Parietal lobe (tissue), 1 donor: Measurements from ENCODE around the gene PLEKHO2. TPM values are rescaled to one million over a fixed set of nuclear protein-coding genes. Genes with fewer than 3 reads are reported as not detected.

Experiments
- total RNA-seq: library from RNA; depleted of rRNA; stranded (reverse); fragments of >200 nt; gene quantifications from one replicate; pipeline ENCODE4 v1.2.3, GENCODE V29; 2014

The PLEKHO2 gene
- 6.3 TPM for total RNA-seq

GRCh38 chr15:64841344-64842095 is at the start of gene PLEKHO2:
Gene PLEKHO2, plus strand, starts transcription at chr15:64841915. Its CDS starts 102 bp downstream, at chr15:64842017.

GRCh38 chr15:64825431-64826294 is 16.1 kb upstream of the PLEKHO2 start, which contains the start of gene PIF1:
Gene PIF1, minus strand, starts transcription at chr15:64825647. Its CDS starts 1,312 bp downstream, at chr15:64824335.

GRCh38 chr15:64911311-64912186 is 69.8 kb downstream of the PLEKHO2 start, which contains the start of gene ANKDD1A:
Gene ANKDD1A, plus strand, starts transcription at chr15:64911902. Its CDS starts 29 bp downstream, at chr15:64911931.

Other genes starting within 250 kb of the PLEKHO2 start
- gene RBPMS2, start 66.3 kb upstream of the PLEKHO2 start, total RNA-seq: not detected
- 3.8 TPM for gene PIF1, start 16.3 kb upstream of the PLEKHO2 start, total RNA-seq
- gene ANKDD1A, start 70.0 kb downstream of the PLEKHO2 start, total RNA-seq: 27.2 TPM
- 52.9 TPM for gene SPG21, start 148.0 kb downstream of the PLEKHO2 start, total RNA-seq
- gene MTFMT, start 187.7 kb downstream of the PLEKHO2 start, total RNA-seq: 18.5 TPM
- gene SLC51B, start 203.5 kb downstream of the PLEKHO2 start, total RNA-seq: not detected
- gene RASL12, start 226.1 kb downstream of the PLEKHO2 start, total RNA-seq: 2.8 TPM
- not detected for gene KBTBD13, start 234.8 kb downstream of the PLEKHO2 start, total RNA-seq